SU-DHL-6 (cell line): ENCODE results near the gene PPARD.

ENCODE experiments used
- H2AFZ ChIP-seq: fragments of 200-600 bp; sonication (generic); 2 replicates; pipeline ENCODE4 v1.6.1; 2014; ENCODE audit warnings: low read depth, mild to moderate bottlenecking, moderate library complexity, mixed read lengths, antibody characterized with exemption, low read length; ENCODE audit not compliant: severe bottlenecking
- H3F3A ChIP-seq: fragments of 200-600 bp; shearing (Covaris generic); 2 replicates; pipeline ENCODE4 v1.6.0; 2016; ENCODE audit warnings: antibody characterized with exemption, mild to moderate bottlenecking; ENCODE audit not compliant: insufficient read depth
- H3K27ac ChIP-seq: fragments of 200-600 bp; sonication (generic); 2 replicates; pipeline ENCODE4 v1.5.1; 2016; ENCODE audit warnings: low read depth, mild to moderate bottlenecking, low read length, moderate library complexity, mixed read lengths
- H3K27me3 ChIP-seq: fragments of 200-600 bp; sonication (generic), shearing (Covaris generic); 2 replicates; pipeline ENCODE4 v1.6.0; 2014; ENCODE audit warnings: mild to moderate bottlenecking, low read length
- H3K36me3 ChIP-seq: fragments of 200-600 bp; sonication (generic); 2 replicates; pipeline ENCODE4 v1.6.1; 2014; ENCODE audit warnings: mild to moderate bottlenecking, low read length, mixed read lengths
- H3K4me2 ChIP-seq: fragments of 300-600, 200-600 bp; shearing (Covaris generic), sonication (generic); 2 replicates; pipeline ENCODE4 v1.6.0; 2014; ENCODE audit warnings: low read length, low read depth, mild to moderate bottlenecking; ENCODE audit not compliant: poor library complexity, severe bottlenecking
- H3K4me3 ChIP-seq: fragments of 200-600 bp; sonication (generic); 2 replicates; pipeline ENCODE4 v1.5.1; 2014; ENCODE audit warnings: antibody characterized with exemption, low read length, mild to moderate bottlenecking, mixed read lengths; ENCODE audit not compliant: insufficient read depth, poor library complexity, severe bottlenecking
- H3K79me2 ChIP-seq: fragments of 200-600 bp; sonication (generic); 2 replicates; pipeline ENCODE4 v1.6.1; 2014; ENCODE audit warnings: mild to moderate bottlenecking, low read length, moderate library complexity; ENCODE audit not compliant: insufficient read depth
- H3K9ac ChIP-seq: fragments of 200-600 bp; sonication (generic); 2 replicates; pipeline ENCODE4 v1.7.0; 2014; ENCODE audit warnings: mild to moderate bottlenecking, low read length
- H3K9me2 ChIP-seq: fragments of 200-600 bp; sonication (generic); replicated peaks from 2 replicates; pipeline ENCODE4 v1.6.1; 2014; ENCODE audit warnings: low read length; ENCODE audit not compliant: insufficient read depth
- H3K9me3 ChIP-seq: fragments of 200-600 bp; sonication (generic); 2 replicates; pipeline ENCODE4 v1.6.1; 2014; ENCODE audit warnings: low read length, mixed read lengths; ENCODE audit not compliant: insufficient read depth
- H4K20me1 ChIP-seq: fragments of 200-600 bp; sonication (generic); 2 replicates; pipeline ENCODE4 v1.6.1; 2014; ENCODE audit warnings: low read depth, mild to moderate bottlenecking, antibody characterized with exemption, low read length, moderate library complexity, mixed read lengths
- CTCF ChIP-seq: fragments of 200-600 bp; sonication (generic); IDR thresholded peaks from one replicate; pipeline ENCODE4 v1.5.1; 2017; ENCODE audit warnings: antibody characterized with exemption, mild to moderate bottlenecking, low read length, moderate library complexity; ENCODE audit not compliant: insufficient read depth, poor library complexity, severe bottlenecking
- EZH2phosphoT487 ChIP-seq: fragments of 200-600 bp; sonication (generic), shearing (Covaris generic); conservative IDR thresholded peaks from 2 replicates; pipeline ENCODE4 v1.6.1; 2018; ENCODE audit warnings: mild to moderate bottlenecking, antibody characterized with exemption, low read length, moderate library complexity, mixed read lengths

PPARD gene

GRCh38 chr6:35419961-35420360 lies 77.6 kb downstream of the PPARD start:
- H3K4me3 ChIP-seq: no peak overlapping the region
- H3K27ac ChIP-seq: no peak overlapping the region
- H3K79me2 ChIP-seq: no peaks in the 10 kb centered on the region
- no peak overlapping the region for H3K4me2 ChIP-seq
- no peaks in the 10 kb centered on the region for H3K36me3 ChIP-seq
- no peaks in the 10 kb centered on the region for H4K20me1 ChIP-seq
- no peaks in the 10 kb centered on the region for H3K9me3 ChIP-seq
- H3F3A ChIP-seq: no peaks in the 10 kb centered on the region
- H3K9me2 ChIP-seq: no peaks in the 10 kb centered on the region
- no peak overlapping the region for H2AFZ ChIP-seq
- no peaks in the 10 kb centered on the region for H3K27me3 ChIP-seq
- TF ChIP-seq CTCF: no peak
- TF ChIP-seq EZH2phosphoT487: no peak
- no peak overlapping the region for H3K9ac ChIP-seq

- H3K27ac ChIP-seq: no peak overlapping the region
- no peak overlapping the region for H3K4me3 ChIP-seq
- no peak overlapping the region for H2AFZ ChIP-seq
- H3F3A ChIP-seq: no peaks in the 10 kb centered on the region
- no peaks in the 10 kb centered on the region for H3K79me2 ChIP-seq
- H3K27me3 ChIP-seq: no peaks in the 10 kb centered on the region
- no peaks in the 10 kb centered on the region for H3K36me3 ChIP-seq
- no peaks in the 10 kb centered on the region for H4K20me1 ChIP-seq
- H3K9me2 ChIP-seq: no peaks in the 10 kb centered on the region
- H3K4me2 ChIP-seq: no peak overlapping the region
- no peak overlapping the region for H3K9ac ChIP-seq
- TF ChIP-seq CTCF (no peak), EZH2phosphoT487 (no peak)
- H3K9me3 ChIP-seq: peaks cover 23% of the 10 kb centered on the region; the same call in 1 of the 2 replicates
Observed at GRCh38 chr6:35425284-35425683, 82.9 kb downstream of the PPARD start.

- no peak for TF ChIP-seq EZH2phosphoT487
- TF ChIP-seq CTCF: no peak
- H3F3A ChIP-seq: no peaks in the 10 kb centered on the region
- no peak overlapping the region for H3K4me3 ChIP-seq
- H3K36me3 ChIP-seq: no peaks in the 10 kb centered on the region
- H2AFZ ChIP-seq: no peak overlapping the region
- no peaks in the 10 kb centered on the region for H3K9me2 ChIP-seq
- H3K4me2 ChIP-seq: no peak overlapping the region
- peaks cover 23% of the 10 kb centered on the region; the same call in 1 of the 2 replicates for H3K9me3 ChIP-seq
- no peaks in the 10 kb centered on the region for H4K20me1 ChIP-seq
- H3K27ac ChIP-seq: no peak overlapping the region
- no peak overlapping the region for H3K9ac ChIP-seq
- H3K79me2 ChIP-seq: no peaks in the 10 kb centered on the region
- no peaks in the 10 kb centered on the region for H3K27me3 ChIP-seq
Observed at GRCh38 chr6:35426074-35426473, 83.7 kb downstream of the PPARD start.

GRCh38 chr6:35427435-35427834 lies 85.1 kb downstream of the PPARD start:
- no peaks in the 10 kb centered on the region for H3F3A ChIP-seq
- no peak overlapping the region for H3K4me3 ChIP-seq
- no peak overlapping the region for H2AFZ ChIP-seq
- H3K9me3 ChIP-seq: peaks cover 23% of the 10 kb centered on the region; the same call in 1 of the 2 replicates
- H3K27ac ChIP-seq: no peak overlapping the region
- H3K36me3 ChIP-seq: no peaks in the 10 kb centered on the region
- TF ChIP-seq CTCF (no peak), EZH2phosphoT487 (no peak)
- H3K79me2 ChIP-seq: no peaks in the 10 kb centered on the region
- no peak overlapping the region for H3K9ac ChIP-seq
- H4K20me1 ChIP-seq: no peaks in the 10 kb centered on the region
- H3K27me3 ChIP-seq: no peaks in the 10 kb centered on the region
- H3K4me2 ChIP-seq: no peak overlapping the region
- no peaks in the 10 kb centered on the region for H3K9me2 ChIP-seq
